Activated naive CD4-positive, alpha-beta T cell treated with anti-CD3 and anti-CD28 coated beads, Interleukin-2, amount 10 ng/mL, durations not matched to agents 7 days and 5 days (primary cell): ENCODE results near the gene INPP5D.

Experiments
- CTCF ChIA-PET: fragments of 350-600 bp; sonication (Branson Sonifier 250); formaldehyde crosslinking; loops from one replicate; lab custom pipeline; 2021; ENCODE audit warnings: antibody characterized with exemption; lab: Charles Lee
- DNase-seq: peaks from one replicate; pipeline ENCODE4 v3.0.0-alpha.2; 2020
- H3K27ac Mint-ChIP-seq: one replicate; pipeline ENCODE4 v1.8.0; 2021; ENCODE audit warnings: mild to moderate bottlenecking, moderate library complexity, mixed read lengths
- H3K27me3 Mint-ChIP-seq: one replicate; pipeline ENCODE4 v1.8.0; 2021; ENCODE audit warnings: mild to moderate bottlenecking, mixed read lengths
- H3K36me3 Mint-ChIP-seq: one replicate; pipeline ENCODE4 v1.8.0; 2021; ENCODE audit warnings: mixed read lengths
- H3K4me1 Mint-ChIP-seq: one replicate; pipeline ENCODE4 v1.8.0; 2021; ENCODE audit warnings: mixed read lengths
- H3K4me3 Mint-ChIP-seq: one replicate; pipeline ENCODE4 v1.8.0; 2021; ENCODE audit warnings: mild to moderate bottlenecking, moderate library complexity, mixed read lengths
- H3K9me3 Mint-ChIP-seq: one replicate; pipeline ENCODE4 v1.8.0; 2021; ENCODE audit warnings: mixed read lengths

INPP5D gene

DNA sequence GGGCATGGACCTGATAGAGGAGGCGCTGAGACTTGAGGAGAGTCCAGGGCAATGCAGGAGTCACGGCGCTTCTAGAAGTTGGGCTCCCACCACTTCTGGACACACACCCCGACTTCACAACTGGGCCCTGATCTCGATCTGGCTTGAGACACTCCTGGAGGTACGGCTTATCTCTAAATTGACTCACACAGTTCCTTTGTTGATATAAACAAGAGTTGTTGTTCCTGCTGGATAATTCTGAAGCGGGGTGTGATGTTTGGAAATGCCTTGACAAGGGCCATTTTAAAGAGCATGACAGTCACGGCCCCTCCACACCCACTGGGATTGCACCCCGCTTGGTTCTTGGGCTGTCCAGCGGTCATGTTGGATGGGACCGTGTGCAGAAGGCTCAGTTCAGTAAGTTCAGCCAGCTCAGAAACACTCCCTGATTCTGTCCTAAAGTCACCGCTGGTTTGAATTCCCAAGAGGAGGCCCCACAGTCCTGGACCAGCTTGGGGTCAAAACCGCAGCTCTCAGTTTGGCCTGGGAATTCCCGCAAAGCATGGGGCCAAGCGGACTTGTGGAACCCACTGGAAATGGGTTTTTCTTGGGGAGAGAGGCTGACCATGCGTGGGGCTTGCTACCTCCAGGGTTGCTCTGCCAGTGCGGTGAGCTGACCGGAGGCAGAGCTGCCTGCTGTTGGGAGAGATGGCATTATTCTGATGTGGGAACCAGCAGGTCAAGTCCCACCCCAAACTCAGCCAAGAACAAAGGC, 37.0 kb upstream of the INPP5D start:
- Mint-ChIP-seq H3K4me1 (no peaks in the 10 kb centered on the region), H3K27me3 (peaks cover 4% of the 10 kb centered on the region), H3K27ac (no peak overlapping the region), H3K4me3 (no peak overlapping the region), H3K36me3 (no peaks in the 10 kb centered on the region), H3K9me3 (no peaks in the 10 kb centered on the region)
- no peak for DNase-seq
- CTCF ChIA-PET, result no interaction called here

DNA sequence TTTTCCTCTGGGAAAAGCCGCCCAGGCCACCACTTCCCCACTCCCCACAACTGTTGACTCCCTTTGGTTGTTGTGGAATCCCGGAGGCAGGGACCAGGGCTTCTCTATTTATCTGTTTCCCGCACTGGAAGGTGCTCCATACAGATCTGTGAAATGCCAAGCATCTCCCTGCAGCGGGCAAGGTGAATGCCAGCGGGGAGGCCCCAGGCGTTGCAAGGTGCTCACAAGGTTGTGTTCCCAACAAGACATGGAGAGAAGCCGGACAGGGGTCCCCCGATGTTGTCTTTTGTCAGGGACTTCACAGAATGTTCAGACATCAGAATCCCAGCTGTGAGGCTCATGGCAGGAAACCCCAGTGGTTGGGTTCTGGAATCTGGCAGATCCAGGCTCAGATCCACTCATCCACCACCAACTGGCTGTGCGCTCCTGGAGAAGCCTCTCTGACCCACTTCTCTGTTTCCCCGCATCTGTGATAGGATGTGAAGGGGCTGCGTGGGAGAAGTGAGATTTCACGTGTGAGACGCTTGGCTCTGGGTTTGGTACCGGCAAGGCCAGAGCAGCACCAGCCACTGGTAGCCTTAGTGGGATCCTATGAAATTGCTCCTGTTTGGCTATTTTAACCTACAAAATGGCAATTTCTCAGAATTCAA, 36.3 kb upstream of the INPP5D start:
- CTCF ChIA-PET, result no interaction called here
- H3K9me3 Mint-ChIP-seq, result no peaks in the 10 kb centered on the region
- H3K4me3 Mint-ChIP-seq, result no peak overlapping the region
- H3K27ac Mint-ChIP-seq, result no peak overlapping the region
- peaks cover 8% of the 10 kb centered on the region for H3K27me3 Mint-ChIP-seq
- DNase-seq, result no peak
- no peaks in the 10 kb centered on the region for H3K4me1 Mint-ChIP-seq
- H3K36me3 Mint-ChIP-seq, result no peaks in the 10 kb centered on the region

DNA sequence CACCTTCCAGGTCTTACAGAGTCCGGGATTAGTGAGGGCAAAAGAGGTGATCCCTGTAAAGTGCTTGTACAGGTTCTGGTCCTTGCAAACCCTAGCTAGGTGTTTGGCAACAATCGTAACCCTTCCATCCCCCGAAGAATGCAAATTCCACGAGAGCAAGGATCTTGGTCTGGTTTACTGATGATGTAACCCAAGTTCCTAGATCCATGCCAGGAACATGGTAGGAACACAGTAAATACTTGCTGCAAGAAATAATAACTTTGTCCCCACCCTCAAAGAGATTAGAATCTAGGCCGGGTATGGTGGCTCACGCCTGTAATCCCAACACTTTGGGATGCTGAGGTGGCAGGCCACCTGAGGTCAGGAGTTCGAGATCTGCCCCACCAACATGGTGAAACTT, 34.4 kb upstream of the INPP5D start:
- DNase-seq, result no peak
- no peaks in the 10 kb centered on the region for H3K4me1 Mint-ChIP-seq
- CTCF ChIA-PET, result no interaction called here
- H3K36me3 Mint-ChIP-seq, result no peaks in the 10 kb centered on the region
- H3K27ac Mint-ChIP-seq, result no peak overlapping the region
- peaks cover 17% of the 10 kb centered on the region for H3K27me3 Mint-ChIP-seq
- H3K9me3 Mint-ChIP-seq, result no peaks in the 10 kb centered on the region
- H3K4me3 Mint-ChIP-seq, result no peak overlapping the region

DNA sequence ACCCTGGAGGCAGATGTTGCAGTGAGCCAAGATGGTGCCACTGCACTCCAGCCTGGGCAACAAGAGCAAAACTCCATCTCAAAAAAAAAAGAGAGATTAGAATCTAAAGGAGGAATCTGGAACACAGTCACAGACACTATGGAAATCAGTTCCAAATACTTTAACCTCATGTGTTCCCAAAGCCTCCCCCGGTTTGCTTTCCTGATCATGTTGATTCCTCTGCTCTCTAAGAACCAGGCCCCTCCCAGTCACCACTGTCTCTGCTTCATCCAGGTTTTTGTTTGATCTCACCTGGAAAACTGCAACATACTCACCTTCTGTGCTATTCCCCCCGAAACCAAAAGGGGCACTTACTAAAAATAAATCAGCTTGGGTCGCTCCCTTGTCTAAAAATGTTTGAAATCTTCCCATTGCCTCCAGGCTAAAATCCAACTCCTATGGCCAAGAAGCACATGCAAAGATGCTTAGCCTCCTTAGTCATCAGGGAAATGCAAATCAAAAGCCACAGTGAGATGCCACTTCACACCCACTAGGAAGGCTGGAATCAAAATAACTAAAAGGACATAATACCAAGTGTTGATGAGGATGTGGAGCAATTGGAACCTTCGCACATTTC, 33.8 kb upstream of the INPP5D start:
- H3K9me3 Mint-ChIP-seq, result no peaks in the 10 kb centered on the region
- no peaks in the 10 kb centered on the region for H3K36me3 Mint-ChIP-seq
- no peak for DNase-seq
- H3K4me3 Mint-ChIP-seq, result no peak overlapping the region
- no peaks in the 10 kb centered on the region for H3K4me1 Mint-ChIP-seq
- H3K27me3 Mint-ChIP-seq, result peaks cover 17% of the 10 kb centered on the region
- no peak overlapping the region for H3K27ac Mint-ChIP-seq
- CTCF ChIA-PET, result interaction anchor here (0.7 kb wide), 1 partner anchor 175 kb away, joined by 3 read pairs; no protein-coding TSS in a partner anchor

DNA sequence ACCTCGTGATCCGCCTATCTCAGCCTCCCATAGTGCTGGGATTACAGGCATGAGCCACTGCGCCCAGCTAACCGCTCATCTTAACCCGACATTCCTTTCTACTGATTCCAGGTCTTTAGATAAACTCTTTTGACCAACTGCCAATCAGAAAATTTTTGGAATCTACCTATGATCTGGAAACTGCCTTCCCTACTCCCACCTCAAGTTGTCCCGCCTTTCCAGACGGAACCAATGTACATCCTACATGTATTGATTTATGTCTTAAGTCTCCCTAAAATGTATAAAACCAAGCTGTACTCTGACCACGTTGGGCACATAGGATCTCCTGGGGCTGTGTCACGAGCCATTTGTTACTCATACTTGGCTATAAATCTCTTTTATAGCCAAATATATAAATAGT, 30.8 kb upstream of the INPP5D start:
- H3K27ac Mint-ChIP-seq, result no peak overlapping the region
- no peaks in the 10 kb centered on the region for H3K9me3 Mint-ChIP-seq
- DNase-seq, result no peak
- H3K27me3 Mint-ChIP-seq, result peaks cover 22% of the 10 kb centered on the region
- H3K36me3 Mint-ChIP-seq, result no peaks in the 10 kb centered on the region
- CTCF ChIA-PET, result interaction anchor here (0.6 to 2.6 kb wide), 8 partner anchors 8 to 262 kb away, joined by 3 to 8 read pairs (median 3); no protein-coding TSS in a partner anchor
- no peaks in the 10 kb centered on the region for H3K4me1 Mint-ChIP-seq
- H3K4me3 Mint-ChIP-seq, result no peak overlapping the region

DNA sequence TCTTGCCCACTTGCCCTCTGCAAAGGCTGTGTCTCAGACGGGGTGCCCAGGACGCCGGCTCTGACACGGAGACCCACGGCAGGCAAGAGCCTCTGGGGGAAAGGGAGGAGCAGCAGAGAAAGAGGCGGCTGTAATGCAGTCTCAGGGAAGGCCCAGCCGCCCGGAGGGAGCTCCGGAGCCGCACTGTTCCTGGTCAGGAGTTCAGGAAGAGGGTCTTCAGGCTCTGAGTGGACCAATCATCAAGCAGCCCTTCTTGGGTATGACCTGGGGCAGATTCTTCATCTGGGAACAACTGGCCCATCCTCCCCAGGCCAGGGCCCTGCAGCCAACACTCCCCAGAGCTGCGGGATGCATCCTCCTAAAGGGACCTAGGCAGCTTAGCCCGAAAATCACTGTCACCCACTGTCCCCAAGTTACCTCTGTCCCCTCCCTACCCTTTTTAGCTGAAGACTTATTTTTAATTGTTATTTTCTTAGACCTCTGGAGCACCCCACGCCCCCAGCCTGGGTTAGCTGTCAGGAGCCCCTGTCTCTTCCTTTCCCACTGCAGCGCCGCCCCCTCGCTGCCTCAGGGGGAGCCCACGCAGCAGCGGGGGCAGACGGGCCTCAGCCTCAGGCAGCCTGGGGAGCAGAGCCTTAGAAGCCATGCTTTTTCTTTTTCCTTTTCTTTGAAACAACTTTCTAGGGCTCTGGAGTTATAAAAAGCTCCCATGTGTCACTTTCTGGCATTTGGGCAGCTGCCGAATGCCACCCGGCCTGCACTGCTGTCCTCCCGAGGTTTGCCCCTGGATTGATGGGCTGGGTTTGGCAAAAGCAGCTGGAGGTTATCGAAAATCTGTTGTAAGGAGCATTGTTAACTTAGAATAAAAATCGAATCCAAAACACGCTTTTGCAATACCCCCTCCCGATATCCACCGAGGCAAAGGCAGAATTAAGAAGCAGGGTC, 28.3 kb upstream of the INPP5D start:
- Mint-ChIP-seq H3K9me3 (no peaks in the 10 kb centered on the region), H3K4me3 (no peak overlapping the region), H3K27me3 (peaks cover 17% of the 10 kb centered on the region), H3K4me1 (no peaks in the 10 kb centered on the region), H3K36me3 (no peaks in the 10 kb centered on the region), H3K27ac (no peak overlapping the region)
- no peak for DNase-seq
- CTCF ChIA-PET, result no interaction called here

DNA sequence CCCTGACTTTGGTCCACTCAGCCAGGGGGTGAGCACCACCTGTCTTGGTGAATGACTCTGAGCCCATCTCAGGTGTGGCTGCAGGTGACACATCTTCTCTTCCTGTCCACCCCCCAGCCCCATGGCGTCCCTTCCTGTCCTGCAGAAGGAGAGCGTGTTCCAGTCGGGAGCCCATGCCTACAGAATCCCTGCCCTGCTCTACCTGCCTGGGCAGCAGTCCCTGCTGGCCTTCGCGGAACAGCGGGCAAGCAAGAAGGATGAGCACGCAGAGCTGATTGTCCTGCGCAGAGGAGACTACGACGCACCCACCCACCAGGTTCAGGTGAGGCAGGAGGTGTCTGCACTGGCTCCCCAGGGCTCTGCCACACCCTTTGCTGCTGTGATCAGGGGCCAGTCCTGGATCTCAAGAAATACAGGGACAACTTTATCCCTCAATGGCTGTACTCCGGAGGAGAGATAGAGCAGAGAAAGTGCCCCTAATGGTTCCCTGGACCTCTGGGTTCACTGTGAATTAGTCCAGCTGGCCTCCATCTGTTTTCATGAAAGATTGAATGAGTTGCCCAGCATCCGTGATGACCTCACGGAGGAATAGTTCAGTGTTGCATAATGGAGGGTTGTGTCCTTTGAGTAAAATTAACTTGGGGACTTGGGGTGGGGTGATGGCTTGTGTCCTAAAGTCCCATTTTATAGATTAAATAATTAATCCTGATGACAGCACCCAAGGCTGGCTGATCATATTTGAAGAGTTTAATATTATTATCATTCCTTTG, 27.4 kb upstream of the INPP5D start, which contains the start of gene NEU2:
Gene NEU2 (plus strand): TSS at position 122 of the 770 bp plus-strand sequence. CDS start 0 bp downstream, at position 122.
- no peak within 1 kb of the TSS for H3K27ac Mint-ChIP-seq
- no peaks in the 10 kb centered on the region for H3K36me3 Mint-ChIP-seq
- CTCF ChIA-PET, result interaction anchor here (1.1 kb wide), 1 partner anchor 28 kb away, joined by 3 read pairs; no protein-coding TSS in a partner anchor

DNA sequence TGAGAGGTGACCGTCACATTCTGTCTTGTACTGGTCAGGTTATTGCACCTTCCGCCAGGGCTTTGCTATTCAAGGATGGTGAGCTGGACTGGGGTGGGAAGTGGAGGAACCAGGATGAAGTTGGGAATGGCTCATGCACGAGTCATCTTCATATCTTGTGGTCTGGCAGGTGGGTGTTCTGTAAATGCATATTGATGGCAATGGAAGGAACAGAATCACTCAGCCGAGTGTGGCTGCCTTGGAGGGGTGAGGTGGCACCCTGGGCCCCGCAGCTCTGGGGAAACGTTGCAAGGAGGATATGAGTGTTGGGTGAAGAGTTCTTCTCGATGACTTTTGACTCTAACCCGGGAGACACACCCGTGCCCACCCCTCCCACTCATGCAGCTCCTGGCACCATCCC, 26.5 kb upstream of the INPP5D start:
- H3K9me3 Mint-ChIP-seq, result no peaks in the 10 kb centered on the region
- H3K27me3 Mint-ChIP-seq, result peaks cover 16% of the 10 kb centered on the region
- H3K4me3 Mint-ChIP-seq, result no peak overlapping the region
- CTCF ChIA-PET, result interaction anchor here (1.1 kb wide), 1 partner anchor 27 kb away, joined by 3 read pairs; no protein-coding TSS in a partner anchor
- no peaks in the 10 kb centered on the region for H3K36me3 Mint-ChIP-seq
- H3K4me1 Mint-ChIP-seq, result no peaks in the 10 kb centered on the region
- no peak for DNase-seq
- no peak overlapping the region for H3K27ac Mint-ChIP-seq

More for the DNA sequence above, 27.4 kb upstream of the INPP5D start, which contains the start of gene NEU2:
- no peaks in the 10 kb centered on the region for H3K9me3 Mint-ChIP-seq
- H3K4me3 Mint-ChIP-seq, result no peak within 1 kb of the TSS
- H3K27me3 Mint-ChIP-seq, result peaks cover 17% of the 10 kb centered on the region
- H3K4me1 Mint-ChIP-seq, result no peaks in the 10 kb centered on the region
- no peak for DNase-seq

DNA sequence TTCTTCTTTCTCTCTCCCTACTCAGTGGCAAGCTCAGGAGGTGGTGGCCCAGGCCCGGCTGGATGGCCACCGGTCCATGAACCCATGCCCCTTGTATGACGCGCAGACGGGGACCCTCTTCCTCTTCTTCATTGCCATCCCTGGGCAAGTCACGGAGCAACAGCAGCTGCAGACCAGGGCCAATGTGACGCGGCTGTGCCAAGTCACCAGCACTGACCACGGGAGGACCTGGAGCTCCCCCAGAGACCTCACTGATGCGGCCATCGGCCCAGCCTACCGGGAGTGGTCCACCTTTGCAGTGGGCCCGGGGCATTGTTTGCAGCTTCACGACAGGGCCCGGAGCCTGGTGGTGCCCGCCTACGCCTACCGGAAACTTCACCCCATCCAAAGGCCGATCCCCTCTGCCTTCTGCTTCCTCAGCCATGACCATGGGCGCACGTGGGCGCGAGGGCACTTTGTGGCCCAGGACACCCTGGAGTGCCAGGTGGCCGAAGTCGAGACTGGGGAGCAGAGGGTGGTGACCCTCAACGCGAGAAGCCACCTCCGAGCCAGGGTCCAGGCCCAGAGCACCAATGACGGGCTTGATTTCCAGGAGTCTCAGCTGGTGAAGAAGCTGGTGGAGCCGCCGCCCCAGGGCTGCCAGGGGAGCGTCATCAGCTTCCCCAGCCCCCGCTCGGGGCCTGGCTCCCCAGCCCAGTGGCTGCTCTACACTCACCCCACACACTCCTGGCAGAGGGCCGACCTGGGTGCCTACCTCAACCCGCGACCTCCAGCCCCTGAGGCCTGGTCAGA, 25.9 kb upstream of the INPP5D start:
- no peak overlapping the region for H3K4me3 Mint-ChIP-seq
- no peaks in the 10 kb centered on the region for H3K36me3 Mint-ChIP-seq
- no peaks in the 10 kb centered on the region for H3K9me3 Mint-ChIP-seq
- no peak for DNase-seq
- H3K4me1 Mint-ChIP-seq, result no peaks in the 10 kb centered on the region
- CTCF ChIA-PET, result no interaction called here
- H3K27ac Mint-ChIP-seq, result no peak overlapping the region
- H3K27me3 Mint-ChIP-seq, result peaks cover 12% of the 10 kb centered on the region

DNA sequence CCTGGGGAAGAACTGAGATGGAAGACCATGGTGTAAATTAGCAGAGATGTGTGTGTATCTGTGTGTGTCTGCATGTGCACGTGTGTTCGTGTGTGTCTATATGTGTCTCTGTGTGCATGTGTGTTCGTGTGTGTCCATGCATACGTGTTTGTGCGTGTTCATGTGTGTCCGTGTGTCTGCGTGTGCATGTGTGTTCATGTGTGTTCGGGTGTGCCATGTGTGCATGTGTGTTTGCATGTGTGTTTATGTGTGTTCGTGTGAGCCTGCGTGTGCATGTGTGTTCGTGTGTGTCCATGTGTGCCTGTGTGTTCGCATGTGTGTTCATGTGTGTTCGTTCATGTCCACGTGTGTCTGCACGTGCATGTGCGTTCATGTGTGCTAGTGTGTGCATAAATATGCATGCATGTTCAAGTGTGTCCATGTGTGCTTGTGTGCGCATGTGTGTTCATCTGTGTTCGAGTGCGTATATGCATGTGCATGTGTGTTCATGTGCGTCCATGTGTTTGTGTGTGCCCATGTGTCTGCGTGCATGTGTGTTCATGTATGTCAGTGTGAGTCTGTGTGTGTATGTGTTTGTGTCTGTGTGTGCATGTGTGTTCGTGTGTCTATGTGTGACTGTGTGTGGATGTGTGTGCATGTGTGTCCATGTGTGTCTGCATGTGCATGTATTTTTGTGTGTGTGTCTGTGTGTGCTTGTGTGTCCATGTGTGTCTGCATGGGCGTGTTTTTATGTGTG, 24.5 kb upstream of the INPP5D start:
- no peak overlapping the region for H3K27ac Mint-ChIP-seq
- H3K9me3 Mint-ChIP-seq, result no peaks in the 10 kb centered on the region
- H3K36me3 Mint-ChIP-seq, result no peaks in the 10 kb centered on the region
- no peak for DNase-seq
- CTCF ChIA-PET, result no interaction called here
- peaks cover 14% of the 10 kb centered on the region for H3K27me3 Mint-ChIP-seq
- no peak overlapping the region for H3K4me3 Mint-ChIP-seq
- no peaks in the 10 kb centered on the region for H3K4me1 Mint-ChIP-seq

DNA sequence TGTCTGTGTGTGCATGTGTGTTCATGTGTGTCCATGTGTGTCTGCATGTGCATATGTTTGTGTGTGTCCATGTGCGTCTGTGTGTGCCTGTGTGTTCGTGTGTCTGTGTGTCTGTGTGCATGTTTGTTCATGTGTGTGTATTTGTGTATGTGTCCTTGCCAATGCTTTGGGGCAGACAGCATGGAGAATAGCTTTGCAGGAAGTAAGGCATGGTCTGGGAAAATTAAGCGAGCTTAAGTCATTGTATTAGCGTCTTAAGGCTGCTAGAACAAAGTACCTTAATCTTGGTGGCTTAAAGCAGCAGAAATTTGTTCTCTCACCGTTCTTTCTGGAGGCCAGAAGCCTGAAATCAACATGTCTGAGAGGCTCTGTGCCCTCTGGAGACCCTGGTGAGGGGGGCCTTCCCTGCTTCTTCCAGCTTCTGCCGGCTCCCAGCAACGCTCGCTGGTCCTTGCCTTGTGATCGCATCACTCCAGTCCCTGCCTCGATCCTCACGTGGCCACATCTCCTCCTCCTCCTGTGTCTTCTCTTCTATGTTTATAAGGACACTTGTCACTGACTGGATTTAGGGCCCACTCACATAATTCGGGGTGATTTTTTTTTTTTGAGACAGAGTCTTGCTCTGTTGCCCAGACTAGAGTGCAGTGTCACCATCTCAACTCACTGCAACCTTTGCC, 23.8 kb upstream of the INPP5D start:
- no peaks in the 10 kb centered on the region for H3K36me3 Mint-ChIP-seq
- CTCF ChIA-PET, result no interaction called here
- no peaks in the 10 kb centered on the region for H3K4me1 Mint-ChIP-seq
- H3K27ac Mint-ChIP-seq, result no peak overlapping the region
- no peak for DNase-seq
- H3K27me3 Mint-ChIP-seq, result peaks cover 21% of the 10 kb centered on the region
- no peak overlapping the region for H3K4me3 Mint-ChIP-seq
- H3K9me3 Mint-ChIP-seq, result no peaks in the 10 kb centered on the region

DNA sequence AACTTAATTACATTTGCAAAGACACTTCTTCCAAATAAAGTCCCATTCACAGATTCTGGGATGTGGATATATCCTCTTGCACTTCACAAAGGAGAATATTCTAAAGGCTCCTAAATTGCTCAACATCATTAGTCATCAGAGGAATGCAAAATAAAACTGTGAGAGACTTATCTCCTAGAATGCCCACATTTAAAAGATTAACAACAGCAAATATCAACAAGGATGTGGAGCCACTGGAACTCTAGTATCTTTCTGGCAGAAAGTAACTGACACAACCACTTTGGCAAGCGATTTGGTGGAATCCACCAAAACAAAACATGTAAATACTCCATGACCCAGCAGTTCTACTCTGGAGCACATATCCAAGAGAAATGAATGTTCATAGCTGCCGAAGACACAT, 23.1 kb upstream of the INPP5D start:
- no peak for DNase-seq

More for the DNA sequence above, 23.1 kb upstream of the INPP5D start:
- Mint-ChIP-seq H3K27ac (no peak overlapping the region), H3K9me3 (no peaks in the 10 kb centered on the region), H3K4me1 (no peaks in the 10 kb centered on the region), H3K4me3 (no peak overlapping the region), H3K36me3 (no peaks in the 10 kb centered on the region), H3K27me3 (peaks cover 28% of the 10 kb centered on the region)
- CTCF ChIA-PET, result no interaction called here
